Measurements from ENCODE around the gene PRKAG2.

DNA sequence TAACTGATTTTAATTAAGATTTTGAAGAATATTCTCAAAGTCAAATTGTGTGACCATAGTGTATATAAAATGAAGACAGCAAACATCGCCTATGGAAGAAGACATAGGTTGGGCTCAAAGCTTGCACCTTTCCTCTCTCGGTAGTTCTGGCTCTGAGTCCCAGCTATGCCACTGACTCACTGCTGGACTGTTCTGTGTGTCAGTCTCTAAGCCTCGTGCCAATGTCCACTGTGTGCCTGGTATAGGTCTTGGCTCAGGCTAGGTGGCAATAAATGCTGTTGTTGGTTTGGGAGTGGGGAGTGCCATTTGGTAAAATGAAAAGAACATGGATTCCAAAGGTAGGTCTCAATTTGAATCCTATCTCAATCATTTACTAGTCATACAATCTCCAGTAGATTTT, 219.7 kb downstream of the PRKAG2 start:
- TF ChIP-seq POLR2AphosphoS5 (IDR thresholded peaks at IDR 0.05): no peak
- TF ChIP-seq, protein P1, sequence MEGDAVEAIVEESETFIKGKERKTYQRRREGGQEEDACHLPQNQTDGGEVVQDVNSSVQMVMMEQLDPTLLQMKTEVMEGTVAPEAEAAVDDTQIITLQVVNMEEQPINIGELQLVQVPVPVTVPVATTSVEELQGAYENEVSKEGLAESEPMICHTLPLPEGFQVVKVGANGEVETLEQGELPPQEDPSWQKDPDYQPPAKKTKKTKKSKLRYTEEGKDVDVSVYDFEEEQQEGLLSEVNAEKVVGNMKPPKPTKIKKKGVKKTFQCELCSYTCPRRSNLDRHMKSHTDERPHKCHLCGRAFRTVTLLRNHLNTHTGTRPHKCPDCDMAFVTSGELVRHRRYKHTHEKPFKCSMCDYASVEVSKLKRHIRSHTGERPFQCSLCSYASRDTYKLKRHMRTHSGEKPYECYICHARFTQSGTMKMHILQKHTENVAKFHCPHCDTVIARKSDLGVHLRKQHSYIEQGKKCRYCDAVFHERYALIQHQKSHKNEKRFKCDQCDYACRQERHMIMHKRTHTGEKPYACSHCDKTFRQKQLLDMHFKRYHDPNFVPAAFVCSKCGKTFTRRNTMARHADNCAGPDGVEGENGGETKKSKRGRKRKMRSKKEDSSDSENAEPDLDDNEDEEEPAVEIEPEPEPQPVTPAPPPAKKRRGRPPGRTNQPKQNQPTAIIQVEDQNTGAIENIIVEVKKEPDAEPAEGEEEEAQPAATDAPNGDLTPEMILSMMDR (IDR thresholded peaks at IDR 0.05 in 8 of 11, conservative IDR thresholded peaks at IDR 0.05 in 3 of 11): no peak
